Measurements from ENCODE around the gene CCDC7. TPM values are rescaled to one million over a fixed set of nuclear protein-coding genes. Genes with fewer than 3 reads are reported as not detected.
A peak's percentile ranks its signal among the peaks of the same experiment; 100 is the strongest.
"Not testable (repeated sequence)": the region's sequence is repeated elsewhere in the genome, so short reads cannot be mapped to it uniquely, and the experiment has no call there.

Gene CCDC7
- total and polyA plus RNA-seq, 4 experiments from 2014 or later: 7.7 to 90.5 (median 41.8) TPM

DNA sequence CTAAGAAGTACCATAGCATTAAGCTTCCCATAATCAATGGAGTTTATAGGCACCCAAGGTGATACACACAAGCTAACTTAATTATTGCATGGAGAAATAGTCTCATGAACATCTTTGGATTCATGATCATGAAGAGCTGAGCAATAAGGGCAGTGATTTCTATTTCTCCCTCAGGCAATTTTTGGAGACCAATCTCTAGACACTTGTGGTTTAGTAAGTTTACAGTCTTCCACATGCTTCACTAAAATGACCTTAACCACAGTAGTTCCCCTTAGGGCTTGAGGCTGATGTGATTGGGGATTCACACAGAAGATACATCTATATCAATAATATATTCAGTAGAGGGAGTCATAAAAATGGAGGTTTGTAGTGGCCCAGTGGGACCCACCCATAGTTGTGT, 241.2 kb downstream of the CCDC7 start:
- H3K9me3 ChIP-seq (ENCODE audit: control insufficient read depth in 1 of 2, low read length in 2 of 2): no peaks in the 10 kb centered on the region
- Mint-ChIP-seq H3K36me3 (peaks cover 65% of the 10 kb centered on the region in 2 donors), H3K4me3 (no peak overlapping the region), H3K27me3 (no peaks in the 10 kb centered on the region), H3K27ac (no peak overlapping the region), H3K9me3 (peaks cover 0 to 14% (median 9%) of the 10 kb centered on the region in 8 donors), H3K4me1 (no peaks in the 10 kb centered on the region)
- ChIA-PET POLR2A (ENCODE audit: partially characterized antibody) (no interaction called here), CTCF (ENCODE audit: partially characterized antibody) (no interaction called here)
- no peak overlapping the region for H3K4me3 ChIP-seq (ENCODE audit: low read length in 2 of 2)
- intact Hi-C loops (cut with micrococcal nuclease): no loop called here
- no peaks in the 10 kb centered on the region for H3K36me3 ChIP-seq (ENCODE audit: insufficient read depth, low read length)
- DNase-seq: no peak
- no peak overlapping the region for H3K27ac ChIP-seq (ENCODE audit: low read depth, low read length)
- no peaks in the 10 kb centered on the region for H3K4me1 ChIP-seq (ENCODE audit: insufficient read depth, low read length)
- H3K27me3 ChIP-seq (ENCODE audit: insufficient read depth, low read length): no peaks in the 10 kb centered on the region

DNA sequence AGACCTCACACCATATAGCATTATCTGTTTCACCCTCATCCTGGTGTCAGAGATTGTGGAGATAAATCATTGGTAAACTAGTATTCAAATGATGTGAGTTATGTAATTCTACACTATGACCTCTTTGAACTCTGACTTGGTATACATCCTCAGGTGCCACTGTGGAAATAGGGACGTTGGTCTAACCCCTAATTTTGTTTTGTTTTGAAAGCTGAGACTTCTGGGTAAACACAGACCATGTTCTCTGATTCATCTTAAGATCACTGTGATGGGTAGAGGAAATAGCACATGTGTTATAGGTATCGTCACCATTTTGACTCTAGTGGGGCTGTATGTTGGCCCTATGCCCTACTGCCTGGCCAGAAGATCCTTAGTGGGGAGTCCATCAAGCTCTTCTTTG, 241.6 kb downstream of the CCDC7 start:
- H3K4me3 ChIP-seq (ENCODE audit: low read length in 2 of 2): no peak overlapping the region
- Mint-ChIP-seq H3K9me3 (peaks cover 0 to 10% (median 5%) of the 10 kb centered on the region in 8 donors), H3K27me3 (no peaks in the 10 kb centered on the region), H3K27ac (no peak overlapping the region), H3K4me1 (no peaks in the 10 kb centered on the region), H3K4me3 (no peak overlapping the region), H3K36me3 (peaks cover 60% of the 10 kb centered on the region in 2 donors)
- H3K36me3 ChIP-seq (ENCODE audit: insufficient read depth, low read length): no peaks in the 10 kb centered on the region
- no peaks in the 10 kb centered on the region for H3K4me1 ChIP-seq (ENCODE audit: insufficient read depth, low read length)
- no peak for DNase-seq
- H3K27me3 ChIP-seq (ENCODE audit: insufficient read depth, low read length): no peaks in the 10 kb centered on the region
- POLR2A ChIA-PET (ENCODE audit: partially characterized antibody): no interaction called here
- H3K27ac ChIP-seq (ENCODE audit: low read depth, low read length): no peak overlapping the region
- H3K9me3 ChIP-seq (ENCODE audit: control insufficient read depth in 1 of 2, low read length in 2 of 2): no peaks in the 10 kb centered on the region
- CTCF ChIA-PET (ENCODE audit: partially characterized antibody): no interaction called here
- intact Hi-C loops (cut with micrococcal nuclease): no loop called here

DNA sequence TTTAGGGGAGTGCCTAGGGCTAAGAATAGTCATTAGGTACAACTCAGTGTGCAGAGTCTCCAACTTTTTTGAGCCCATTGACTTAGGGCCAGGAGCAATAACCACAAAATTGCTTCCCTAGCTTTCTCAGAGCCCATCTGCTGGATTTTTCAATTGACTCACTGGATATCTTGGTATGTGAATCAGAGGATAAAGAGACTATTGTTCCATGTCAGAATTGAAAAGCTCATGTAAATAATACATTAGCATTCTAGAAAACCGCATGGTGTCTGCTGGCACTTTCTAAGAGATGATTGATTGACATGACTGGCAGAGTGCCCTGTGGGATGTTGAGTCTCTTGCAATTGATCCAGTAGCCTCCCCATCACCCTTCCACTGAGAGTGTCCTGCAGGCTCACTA, 246.2 kb downstream of the CCDC7 start:
- Histone ChIP-seq H3K4me3 (ENCODE audit: low read length in 2 of 2) (no peak overlapping the region), H3K36me3 (ENCODE audit: insufficient read depth, low read length) (no peaks in the 10 kb centered on the region), H3K27ac (ENCODE audit: low read depth, low read length) (no peak overlapping the region), H3K27me3 (ENCODE audit: insufficient read depth, low read length) (no peaks in the 10 kb centered on the region), H3K4me1 (ENCODE audit: insufficient read depth, low read length) (no peaks in the 10 kb centered on the region), H3K9me3 (ENCODE audit: control insufficient read depth in 1 of 2, low read length in 2 of 2) (no peaks in the 10 kb centered on the region)
- Mint-ChIP-seq H3K4me1 (no peaks in the 10 kb centered on the region), H3K27ac (no peak overlapping the region), H3K9me3 (peaks cover 0 to 23% (median 8%) of the 10 kb centered on the region in 8 donors), H3K4me3 (no peak overlapping the region), H3K27me3 (no peaks in the 10 kb centered on the region), H3K36me3 (peaks cover 56 to 67% of the 10 kb centered on the region in 2 donors)
- DNase-seq: no peak
- CTCF ChIA-PET (ENCODE audit: partially characterized antibody): no interaction called here
- intact Hi-C loops (cut with micrococcal nuclease): no loop called here
- POLR2A ChIA-PET (ENCODE audit: partially characterized antibody): no interaction called here

DNA sequence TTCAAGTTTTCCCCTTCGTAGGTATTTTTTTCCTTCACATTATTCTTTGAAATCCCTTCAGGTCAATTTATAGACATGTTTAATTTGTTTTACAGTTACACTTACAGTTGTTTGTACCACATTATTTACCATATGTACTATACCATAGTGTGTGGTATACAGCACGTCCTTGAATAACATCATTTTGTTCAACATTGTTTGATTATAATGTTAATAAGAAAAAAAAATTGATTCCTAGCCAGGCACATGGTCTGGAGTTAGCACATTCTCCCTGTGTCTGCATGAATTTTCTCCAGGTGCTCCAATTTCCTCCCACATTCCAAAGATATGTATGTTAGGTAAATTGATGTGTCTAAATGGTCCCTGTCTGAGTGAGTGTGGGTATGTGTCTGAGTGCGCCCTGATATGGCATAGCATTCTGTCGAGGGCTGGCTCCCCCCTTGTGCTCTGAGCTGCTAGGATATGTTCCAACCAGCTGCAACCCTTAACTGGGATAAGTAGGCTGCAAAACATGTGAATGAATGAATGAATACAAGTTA, 247.6 kb downstream of the CCDC7 start:
- H3K4me1 Mint-ChIP-seq: no peaks in the 10 kb centered on the region
- H3K27ac Mint-ChIP-seq: peak overlapping the region in 1 of 7 donors; percentile 60
- intact Hi-C loops (cut with micrococcal nuclease): no loop called here
- H3K36me3 Mint-ChIP-seq: peaks cover 51 to 67% of the 10 kb centered on the region in 2 donors
- no peak overlapping the region for H3K27ac ChIP-seq (ENCODE audit: low read depth, low read length)
- DNase-seq: no peak
- H3K27me3 Mint-ChIP-seq: no peaks in the 10 kb centered on the region
- no peaks in the 10 kb centered on the region for H3K27me3 ChIP-seq (ENCODE audit: insufficient read depth, low read length)
- no peak overlapping the region for H3K4me3 Mint-ChIP-seq
- CTCF ChIA-PET (ENCODE audit: partially characterized antibody): no interaction called here
- no peaks in the 10 kb centered on the region for H3K9me3 ChIP-seq (ENCODE audit: control insufficient read depth in 1 of 2, low read length in 2 of 2)
- H3K4me3 ChIP-seq (ENCODE audit: low read length in 2 of 2): no peak overlapping the region
- POLR2A ChIA-PET (ENCODE audit: partially characterized antibody): no interaction called here
- no peaks in the 10 kb centered on the region for H3K4me1 ChIP-seq (ENCODE audit: insufficient read depth, low read length)
- H3K9me3 Mint-ChIP-seq: peaks cover 2 to 31% (median 14%) of the 10 kb centered on the region in 8 donors
- no peaks in the 10 kb centered on the region for H3K36me3 ChIP-seq (ENCODE audit: insufficient read depth, low read length)

DNA sequence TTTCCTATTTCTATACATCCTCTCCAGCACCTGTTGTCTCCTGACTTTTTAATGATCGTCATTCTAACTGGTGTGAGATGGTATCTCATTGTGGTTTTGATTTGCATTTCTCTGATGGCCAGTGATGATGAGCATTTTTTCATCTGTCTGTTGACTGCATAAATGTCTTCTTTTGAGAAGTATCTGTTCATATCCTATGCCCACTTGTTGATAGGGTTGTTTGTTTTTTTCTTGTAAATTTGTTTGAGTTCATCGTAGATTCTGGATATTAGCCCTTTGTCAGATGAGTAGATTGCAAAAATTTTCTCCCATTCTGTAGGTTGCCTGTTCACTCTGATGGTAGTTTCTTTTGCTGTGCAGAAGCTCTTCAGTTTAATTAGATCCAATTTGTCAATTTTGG, 253.7 kb downstream of the CCDC7 start:
- H3K27ac Mint-ChIP-seq; POLR2A ChIA-PET (ENCODE audit: partially characterized antibody): not testable (repeated sequence)
- peaks cover 2 to 59% (median 38%) of the 10 kb centered on the region in 8 donors for H3K9me3 Mint-ChIP-seq

DNA sequence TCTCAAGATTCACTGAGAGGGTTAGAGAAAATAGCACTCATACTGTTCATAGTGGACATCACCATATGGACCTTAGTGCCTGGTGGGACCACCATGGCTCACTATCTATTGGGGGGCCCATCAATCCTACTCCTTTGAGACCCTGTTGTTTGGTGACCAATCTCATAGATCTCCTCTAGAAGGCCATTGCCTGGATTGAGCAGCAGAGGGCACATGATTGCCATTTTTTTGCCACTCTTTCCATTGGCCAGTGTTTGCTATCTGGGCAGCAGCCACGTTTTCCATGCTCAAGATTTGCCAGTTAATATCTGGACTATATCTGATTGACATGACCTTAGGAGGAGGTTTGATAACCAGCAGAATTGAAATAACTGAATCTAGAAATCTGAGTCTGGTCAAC, 267.6 kb downstream of the CCDC7 start:
- DNase-seq: no peak
- Mint-ChIP-seq H3K4me1 (no peaks in the 10 kb centered on the region), H3K36me3 (peaks cover 29 to 44% of the 10 kb centered on the region in 2 donors), H3K27me3 (no peaks in the 10 kb centered on the region), H3K27ac (peak overlapping the region in 1 of 7 donors; percentile 8), H3K4me3 (no peak overlapping the region), H3K9me3 (peaks cover 7 to 63% (median 47%) of the 10 kb centered on the region in 8 donors)
- Histone ChIP-seq H3K36me3 (ENCODE audit: insufficient read depth, low read length) (no peaks in the 10 kb centered on the region), H3K9me3 (ENCODE audit: control insufficient read depth in 1 of 2, low read length in 2 of 2) (peaks cover 0 to 4% of the 10 kb centered on the region in 2 donors), H3K27me3 (ENCODE audit: insufficient read depth, low read length) (no peaks in the 10 kb centered on the region), H3K4me3 (ENCODE audit: low read length in 2 of 2) (no peak overlapping the region), H3K4me1 (ENCODE audit: insufficient read depth, low read length) (no peaks in the 10 kb centered on the region), H3K27ac (ENCODE audit: low read depth, low read length) (no peak overlapping the region)
- intact Hi-C loops (cut with micrococcal nuclease): no loop called here
- ChIA-PET POLR2A (ENCODE audit: partially characterized antibody) (no interaction called here), CTCF (ENCODE audit: partially characterized antibody) (no interaction called here)

More for the DNA sequence above, 253.7 kb downstream of the CCDC7 start:
- H3K36me3 Mint-ChIP-seq: peaks cover 59 to 76% of the 10 kb centered on the region in 2 donors
- H3K4me1 Mint-ChIP-seq; H3K27me3 Mint-ChIP-seq; H3K36me3 ChIP-seq (ENCODE audit: insufficient read depth, low read length); H3K4me3 ChIP-seq (ENCODE audit: low read length in 2 of 2); H3K4me3 Mint-ChIP-seq; DNase-seq; intact Hi-C loops (cut with micrococcal nuclease); H3K27me3 ChIP-seq (ENCODE audit: insufficient read depth, low read length); CTCF ChIA-PET (ENCODE audit: partially characterized antibody); H3K9me3 ChIP-seq (ENCODE audit: control insufficient read depth in 1 of 2, low read length in 2 of 2); H3K4me1 ChIP-seq (ENCODE audit: insufficient read depth, low read length); H3K27ac ChIP-seq (ENCODE audit: low read depth, low read length): not testable (repeated sequence)

DNA sequence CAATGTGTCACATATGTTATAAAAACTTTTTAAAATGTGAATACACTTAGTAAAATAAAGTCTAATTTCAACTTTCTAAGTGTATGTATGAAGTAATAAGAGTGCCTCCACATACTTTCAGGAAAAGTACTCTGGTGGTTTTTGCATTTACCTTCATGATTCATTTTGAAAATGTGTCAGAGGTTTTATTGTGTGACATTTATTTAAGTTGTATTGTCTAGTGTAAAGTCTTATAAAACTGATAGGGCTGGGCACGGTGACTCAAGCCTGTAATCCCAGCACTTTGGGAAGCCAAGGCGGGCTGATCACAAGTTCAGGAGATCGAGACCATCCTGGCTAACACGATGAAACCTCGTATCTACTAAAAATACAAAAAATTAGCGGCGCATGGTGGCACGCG, 285.6 kb downstream of the CCDC7 start:
- ChIA-PET CTCF (ENCODE audit: partially characterized antibody) (no interaction called here), POLR2A (ENCODE audit: partially characterized antibody) (no interaction called here)
- H3K27ac Mint-ChIP-seq: no peak overlapping the region
- no peak overlapping the region for H3K4me3 Mint-ChIP-seq
- H3K27me3 Mint-ChIP-seq: no peaks in the 10 kb centered on the region
- Histone ChIP-seq H3K36me3 (ENCODE audit: insufficient read depth, low read length) (no peaks in the 10 kb centered on the region), H3K9me3 (ENCODE audit: control insufficient read depth in 1 of 2, low read length in 2 of 2) (no peaks in the 10 kb centered on the region), H3K4me1 (ENCODE audit: insufficient read depth, low read length) (no peaks in the 10 kb centered on the region), H3K27me3 (ENCODE audit: insufficient read depth, low read length) (no peaks in the 10 kb centered on the region), H3K27ac (ENCODE audit: low read depth, low read length) (no peak overlapping the region), H3K4me3 (ENCODE audit: low read length in 2 of 2) (no peak overlapping the region)
- peaks cover 0 to 6% (median 0%) of the 10 kb centered on the region in 8 donors for H3K9me3 Mint-ChIP-seq
- peaks cover 5 to 13% of the 10 kb centered on the region in 2 donors for H3K36me3 Mint-ChIP-seq
- DNase-seq: no peak
- intact Hi-C loops (cut with micrococcal nuclease): no loop called here
- H3K4me1 Mint-ChIP-seq: peaks cover 0 to 1% (median 0%) of the 10 kb centered on the region in 4 donors

DNA sequence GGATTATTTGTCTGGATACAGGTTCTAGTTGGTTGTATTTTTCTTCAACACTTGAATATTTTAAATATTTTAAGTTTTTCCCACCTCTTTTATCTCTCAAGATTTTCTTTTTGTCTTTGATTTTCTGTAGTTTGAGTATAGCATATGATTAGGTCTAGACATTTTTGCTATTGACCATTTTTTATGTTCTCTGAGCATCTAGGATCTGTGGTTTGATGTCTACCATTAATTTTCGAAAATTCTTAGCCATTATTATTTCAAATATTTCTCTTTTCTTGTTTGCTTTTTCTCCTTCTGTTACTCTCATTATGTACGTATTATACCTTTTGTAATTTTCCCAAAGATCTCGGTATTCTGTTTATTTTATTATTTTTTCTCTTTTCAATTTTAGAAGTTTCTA, 293.0 kb downstream of the CCDC7 start:
- peaks cover 0 to 1% (median 0%) of the 10 kb centered on the region in 4 donors for H3K4me1 Mint-ChIP-seq
- H3K36me3 Mint-ChIP-seq: peaks cover 36 to 42% of the 10 kb centered on the region in 2 donors
- intact Hi-C loops (cut with micrococcal nuclease): no loop called here
- no peak for DNase-seq
- Histone ChIP-seq H3K27ac (ENCODE audit: low read depth, low read length) (no peak overlapping the region), H3K27me3 (ENCODE audit: insufficient read depth, low read length) (no peaks in the 10 kb centered on the region), H3K4me3 (ENCODE audit: low read length in 2 of 2) (no peak overlapping the region), H3K9me3 (ENCODE audit: control insufficient read depth in 1 of 2, low read length in 2 of 2) (no peaks in the 10 kb centered on the region), H3K36me3 (ENCODE audit: insufficient read depth, low read length) (no peaks in the 10 kb centered on the region), H3K4me1 (ENCODE audit: insufficient read depth, low read length) (no peaks in the 10 kb centered on the region)
- no peak overlapping the region for H3K27ac Mint-ChIP-seq
- H3K9me3 Mint-ChIP-seq: peaks cover 0 to 24% (median 9%) of the 10 kb centered on the region in 8 donors
- H3K27me3 Mint-ChIP-seq: no peaks in the 10 kb centered on the region
- H3K4me3 Mint-ChIP-seq: no peak overlapping the region
- CTCF ChIA-PET (ENCODE audit: partially characterized antibody): no interaction called here
- POLR2A ChIA-PET (ENCODE audit: partially characterized antibody): no interaction called here

Data from CD4-positive, alpha-beta memory T cell (primary cell).